RWPE2 (cell line): ENCODE results near the gene SV2B.

Experiments used
- ATAC-seq: fragments of 200-7000 bp; cut with Tn5 transposase; 3 replicates; pipeline ENCODE4 v1.9.1; 2021; ENCODE audit warnings: low read depth
- DNase-seq: peaks from one replicate; pipeline ENCODE4 v3.0.0-alpha.2; 2020; ENCODE audit warnings: low spot score
- H3K27ac ChIP-seq: fragments of 450-650 bp; 2 replicates; pipeline ENCODE4 v1.5.1; 2017; ENCODE audit warnings: mild to moderate bottlenecking; ENCODE audit not compliant: poor library complexity, severe bottlenecking
- H3K27me3 ChIP-seq: fragments of 250-450 bp; sonication (Bioruptor Pico); 2 replicates; pipeline ENCODE4 v1.5.1; 2021; ENCODE audit warnings: mild to moderate bottlenecking, moderate library complexity; ENCODE audit not compliant: insufficient read depth, poor library complexity, severe bottlenecking
- H3K36me3 ChIP-seq: fragments of 250-450 bp; sonication (Bioruptor Pico); 2 replicates; pipeline ENCODE4 v1.5.1; 2020; ENCODE audit warnings: low read depth, mild to moderate bottlenecking, moderate library complexity
- H3K4me1 ChIP-seq: fragments of 250-450 bp; sonication (Bioruptor Pico); 2 replicates; pipeline ENCODE4 v1.5.1; 2021; ENCODE audit warnings: mild to moderate bottlenecking, moderate library complexity; ENCODE audit not compliant: insufficient read depth, poor library complexity, severe bottlenecking
- H3K4me3 ChIP-seq: fragments of 250-450 bp; sonication (Bioruptor Pico); 2 replicates; pipeline ENCODE4 v1.5.1; 2021; ENCODE audit warnings: mild to moderate bottlenecking, moderate library complexity; ENCODE audit not compliant: severe bottlenecking
- H3K9me3 ChIP-seq: fragments of 250-450 bp; sonication (Bioruptor Pico); 2 replicates; pipeline ENCODE4 v1.5.1; 2021; ENCODE audit warnings: mild to moderate bottlenecking, moderate library complexity; ENCODE audit not compliant: severe bottlenecking
- TF ChIP-seq, protein P1 (sequence below): fragments of 450-650 bp; IDR thresholded peaks from one replicate; pipeline ENCODE4 v1.5.1; 2017; ENCODE audit warnings: mild to moderate bottlenecking, moderate library complexity; ENCODE audit not compliant: poor library complexity, severe bottlenecking

SV2B gene

GRCh38 chr15:91252322-91252721 is 152.3 kb downstream of the SV2B start:
- ATAC-seq = no peak; the same call in 2 of the 3 replicates
- Histone ChIP-seq H3K36me3 (no peaks in the 10 kb centered on the region), H3K9me3 (no peaks in the 10 kb centered on the region), H3K27me3 (peaks cover 25% of the 10 kb centered on the region), H3K4me3 (no peak overlapping the region), H3K27ac (no peak overlapping the region), H3K4me1 (no peaks in the 10 kb centered on the region)
- no peak for DNase-seq
- TF ChIP-seq, protein P1, sequence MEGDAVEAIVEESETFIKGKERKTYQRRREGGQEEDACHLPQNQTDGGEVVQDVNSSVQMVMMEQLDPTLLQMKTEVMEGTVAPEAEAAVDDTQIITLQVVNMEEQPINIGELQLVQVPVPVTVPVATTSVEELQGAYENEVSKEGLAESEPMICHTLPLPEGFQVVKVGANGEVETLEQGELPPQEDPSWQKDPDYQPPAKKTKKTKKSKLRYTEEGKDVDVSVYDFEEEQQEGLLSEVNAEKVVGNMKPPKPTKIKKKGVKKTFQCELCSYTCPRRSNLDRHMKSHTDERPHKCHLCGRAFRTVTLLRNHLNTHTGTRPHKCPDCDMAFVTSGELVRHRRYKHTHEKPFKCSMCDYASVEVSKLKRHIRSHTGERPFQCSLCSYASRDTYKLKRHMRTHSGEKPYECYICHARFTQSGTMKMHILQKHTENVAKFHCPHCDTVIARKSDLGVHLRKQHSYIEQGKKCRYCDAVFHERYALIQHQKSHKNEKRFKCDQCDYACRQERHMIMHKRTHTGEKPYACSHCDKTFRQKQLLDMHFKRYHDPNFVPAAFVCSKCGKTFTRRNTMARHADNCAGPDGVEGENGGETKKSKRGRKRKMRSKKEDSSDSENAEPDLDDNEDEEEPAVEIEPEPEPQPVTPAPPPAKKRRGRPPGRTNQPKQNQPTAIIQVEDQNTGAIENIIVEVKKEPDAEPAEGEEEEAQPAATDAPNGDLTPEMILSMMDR = no peak

DNA sequence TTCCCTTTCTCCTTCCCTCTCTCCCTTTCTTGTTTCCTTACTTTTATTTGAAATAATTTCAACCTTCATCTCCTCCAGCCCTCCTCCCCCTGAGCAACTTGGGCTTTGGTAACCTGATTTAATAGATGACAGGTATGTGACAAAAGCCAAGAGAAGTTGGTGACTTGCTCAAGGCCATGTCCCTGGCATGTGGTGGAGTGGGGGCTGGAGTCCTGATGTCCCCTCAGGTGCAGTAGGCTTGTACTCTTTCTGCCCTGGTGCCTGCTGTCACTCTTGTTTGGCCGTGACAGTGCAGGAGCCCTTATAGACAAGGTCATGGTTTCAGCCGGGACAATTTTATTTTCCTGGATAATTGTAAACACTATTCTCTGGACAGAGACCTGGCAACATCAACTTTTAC is 152.7 kb downstream of the SV2B start:
- no peak overlapping the region for H3K27ac ChIP-seq
- H3K4me1 ChIP-seq = no peaks in the 10 kb centered on the region
- peaks cover 25% of the 10 kb centered on the region for H3K27me3 ChIP-seq
- no peaks in the 10 kb centered on the region for H3K9me3 ChIP-seq
- no peak overlapping the region for H3K4me3 ChIP-seq
- TF ChIP-seq, protein P1 = no peak
- DNase-seq = no peak
- ATAC-seq = no peak
- no peaks in the 10 kb centered on the region for H3K36me3 ChIP-seq

DNA sequence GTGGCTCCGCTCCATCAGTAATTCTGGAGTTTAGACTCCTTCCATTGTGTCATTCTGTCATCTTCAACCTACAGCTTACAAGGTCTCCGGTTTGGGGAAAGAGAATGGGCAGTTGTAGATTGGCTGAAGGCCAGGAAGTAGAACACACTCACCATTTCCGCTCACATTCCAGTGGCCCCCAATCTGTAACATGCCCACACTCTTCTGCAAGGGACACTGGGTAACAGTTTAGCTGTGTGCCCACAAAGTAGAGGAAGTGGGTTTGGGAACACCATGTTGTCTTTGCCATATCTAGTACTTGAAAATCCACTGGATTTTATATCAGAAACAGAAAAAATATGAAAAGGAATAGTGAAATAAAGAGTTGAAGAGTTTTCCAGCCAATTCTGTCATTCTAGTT is 153.5 kb downstream of the SV2B start:
- Histone ChIP-seq H3K36me3 (no peaks in the 10 kb centered on the region), H3K27ac (no peak overlapping the region), H3K4me1 (no peaks in the 10 kb centered on the region), H3K27me3 (peaks cover 25% of the 10 kb centered on the region), H3K4me3 (no peak overlapping the region), H3K9me3 (no peaks in the 10 kb centered on the region)
- DNase-seq (no peak), ATAC-seq (no peak)
- TF ChIP-seq, protein P1 = no peak

GRCh38 chr15:91254766-91255165 is 154.7 kb downstream of the SV2B start:
- peaks cover 21% of the 10 kb centered on the region for H3K27me3 ChIP-seq
- no peaks in the 10 kb centered on the region for H3K4me1 ChIP-seq
- DNase-seq (no peak), ATAC-seq (no peak)
- no peak overlapping the region for H3K27ac ChIP-seq
- H3K4me3 ChIP-seq = no peak overlapping the region
- TF ChIP-seq, protein P1 = no peak
- no peaks in the 10 kb centered on the region for H3K9me3 ChIP-seq
- no peaks in the 10 kb centered on the region for H3K36me3 ChIP-seq

DNA sequence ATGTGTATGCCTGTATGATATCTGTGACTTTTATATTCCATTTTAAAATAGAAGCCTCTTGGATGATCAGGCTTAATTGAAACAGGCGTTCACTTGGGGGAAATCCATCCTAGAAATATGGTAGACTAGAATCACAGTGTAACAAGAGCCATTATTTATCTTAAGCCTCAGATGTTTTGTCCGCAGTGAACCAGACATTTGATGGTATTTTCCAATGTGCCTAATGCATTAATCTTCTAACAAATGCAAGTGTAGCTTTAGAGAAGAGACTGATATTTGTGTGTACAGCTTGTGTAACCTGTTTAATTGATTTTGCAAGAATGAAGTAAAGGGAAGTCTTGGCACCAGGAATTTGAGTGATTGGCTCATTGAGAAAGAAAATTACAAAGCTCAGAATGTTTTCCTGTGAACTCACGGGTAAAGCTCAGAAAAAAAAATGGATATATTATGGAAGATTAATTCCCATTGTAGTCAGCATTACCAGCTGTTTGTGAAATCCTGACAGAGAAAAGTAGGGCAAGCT is 155.7 kb downstream of the SV2B start:
- Histone ChIP-seq H3K27ac (no peak overlapping the region), H3K9me3 (no peaks in the 10 kb centered on the region), H3K4me1 (no peaks in the 10 kb centered on the region), H3K36me3 (no peaks in the 10 kb centered on the region), H3K27me3 (peaks cover 13% of the 10 kb centered on the region), H3K4me3 (no peak overlapping the region)
- TF ChIP-seq, protein P1 = no peak
- ATAC-seq (no peak), DNase-seq (no peak)
